Medulla oblongata (tissue), 1 donor: Measurements from ENCODE around the gene ALDH1B1.

Experiments used
- DNase-seq: peaks from one replicate; pipeline ENCODE4 v3.0.0-alpha.2; 2015; ENCODE audit errors: extremely low spot score

ALDH1B1 gene

DNA sequence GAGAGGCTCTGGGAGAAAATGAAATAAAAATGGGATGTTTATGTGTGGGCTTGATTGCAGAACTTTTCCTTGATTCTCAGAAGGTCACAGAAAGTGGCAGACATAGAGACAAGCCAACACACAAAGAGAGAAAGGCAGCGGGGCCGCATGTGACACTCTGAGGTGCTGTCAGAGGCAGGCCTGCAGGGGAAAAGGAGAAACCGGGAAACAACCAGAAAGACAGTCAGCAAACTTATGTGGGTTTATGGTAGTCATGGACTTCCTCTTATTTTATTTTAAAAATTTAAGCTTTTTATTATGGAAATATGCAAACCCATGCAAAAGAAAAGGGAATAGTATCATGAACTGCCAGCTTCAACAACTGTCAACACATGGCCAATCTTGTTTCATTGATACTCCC lies 48.0 kb downstream of the ALDH1B1 start:
- no peak for DNase-seq

- no peak for DNase-seq
Observed at GRCh38 chr9:38441347-38442085, 49.0 kb downstream of the ALDH1B1 start.

GRCh38 chr9:38442473-38443096 lies 50.1 kb downstream of the ALDH1B1 start:
- no peak for DNase-seq

DNA sequence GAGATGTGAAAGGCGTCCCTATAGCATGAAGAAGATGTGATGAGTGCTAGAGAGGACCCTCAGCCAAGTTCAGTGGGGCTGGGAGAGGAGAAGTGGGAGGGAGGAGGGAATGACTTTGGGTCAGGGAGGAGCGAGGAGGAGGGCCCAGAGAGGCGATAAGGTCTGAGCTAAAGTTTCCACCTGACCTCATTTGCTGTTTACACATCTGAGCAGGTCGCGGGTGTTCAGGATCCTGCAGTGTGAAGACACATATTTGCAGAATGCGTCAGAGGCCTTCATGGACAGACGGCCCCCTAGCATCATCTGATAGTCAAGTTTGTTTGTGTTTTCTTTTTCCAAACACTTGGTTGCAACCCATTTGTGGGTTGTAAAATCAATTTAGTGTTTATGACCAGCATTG lies 50.7 kb downstream of the ALDH1B1 start:
- DNase-seq: no peak

- no peak for DNase-seq
Observed at GRCh38 chr9:38443597-38443996, 51.1 kb downstream of the ALDH1B1 start.

DNA sequence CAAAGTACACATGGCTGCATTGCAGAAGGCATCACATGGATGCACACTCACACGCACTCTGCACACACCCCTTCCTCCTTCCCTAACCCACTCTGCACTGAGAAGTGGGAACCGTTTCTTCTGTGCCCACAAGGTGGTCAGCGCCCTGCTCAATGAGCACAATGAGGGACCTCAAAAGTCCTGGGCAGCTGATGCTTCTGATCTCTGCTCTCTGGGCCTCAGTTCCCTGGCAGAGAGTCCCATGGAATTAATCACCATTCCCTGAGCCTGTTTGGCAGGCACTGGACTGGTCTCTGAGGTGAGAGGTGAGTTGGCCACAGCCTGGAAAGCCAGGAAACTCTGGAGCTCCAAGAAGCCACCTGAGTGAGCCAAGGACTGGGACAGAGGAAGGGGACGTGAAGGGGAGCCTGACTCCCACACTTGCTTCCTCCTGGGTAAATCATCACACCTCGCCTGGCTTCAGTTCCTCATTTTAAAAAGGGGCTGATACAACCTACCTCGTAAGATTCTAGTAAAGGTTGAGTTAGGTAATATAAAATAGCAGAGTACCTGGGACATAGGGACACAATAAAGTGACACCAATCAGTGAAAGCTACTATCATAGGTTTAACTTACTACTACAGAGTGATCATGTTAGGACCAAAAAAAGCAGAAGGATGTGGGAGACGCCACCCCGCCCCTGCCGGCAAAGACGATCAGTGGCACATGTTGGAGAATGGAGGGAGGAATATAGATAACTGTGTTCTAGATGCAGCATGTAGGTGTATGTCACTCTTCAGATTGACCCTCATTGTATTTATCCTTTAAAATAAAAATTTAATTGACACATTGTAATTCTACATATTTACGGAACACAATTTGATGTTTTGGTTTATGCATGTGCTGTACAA lies 52.9 kb downstream of the ALDH1B1 start:
- DNase-seq: no peak

DNA sequence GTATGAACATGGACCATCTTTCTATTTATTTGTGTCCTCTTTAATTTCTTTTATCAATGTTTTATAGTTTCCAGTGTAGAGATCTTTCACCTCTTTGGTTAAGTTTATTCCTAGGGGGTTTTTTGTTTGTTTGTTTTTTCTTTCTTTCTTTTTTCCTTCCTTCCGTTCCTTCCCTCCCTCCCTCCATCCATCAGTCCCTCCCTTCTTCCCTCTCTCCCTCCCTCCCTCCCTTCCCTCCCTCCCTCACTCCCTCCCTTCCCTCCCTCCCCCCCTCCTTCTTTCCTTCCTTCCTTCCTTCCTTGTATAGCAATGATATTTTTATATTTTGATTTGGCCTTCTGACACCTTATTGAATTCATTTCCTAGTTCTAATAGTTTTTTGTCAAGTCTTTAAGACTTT lies 55.2 kb downstream of the ALDH1B1 start:
- DNase-seq: no peak
